Measurements from ENCODE around the gene RNF38. TPM values are rescaled to one million over a fixed set of nuclear protein-coding genes. Genes with fewer than 3 reads are reported as not detected.

Gene RNF38
- polyA plus RNA-seq, 3 donors, result 11.3 to 33.2 (median 13.6) TPM

GRCh38 chr9:36437790-36438189, 37.7 kb upstream of the RNF38 start:
- Mint-ChIP-seq H3K36me3 (peaks cover 4 to 7% of the 10 kb centered on the region in 2 donors), H3K27me3 (ENCODE audit: low read depth in 3 of 3) (no peaks in the 10 kb centered on the region), H3K4me1 (peaks cover 8% of the 10 kb centered on the region), H3K4me3 (no peak overlapping the region), H3K9me3 (no peaks in the 10 kb centered on the region), H3K27ac (no peak overlapping the region)
- no peak overlapping the region for H3K9ac ChIP-seq (ENCODE audit: insufficient read depth, low read length, poor library complexity, severe bottlenecking)
- TF ChIP-seq CTCF (IDR thresholded peaks at IDR 0.05), result no peak
- WGBS (ENCODE audit: insufficient coverage), result 46% methylated on average over 2 of the region's 3 CpGs
- no peaks in the 10 kb centered on the region for H3K9me3 ChIP-seq (replicated peaks in 1 of 2; ENCODE audit: control insufficient read depth in 1 of 2, insufficient read depth in 1 of 2, low read length in 2 of 2)
- no peak overlapping the region for H3K4me3 ChIP-seq (replicated peaks in 1 of 3; ENCODE audit: low read depth in 2 of 3, low read length in 3 of 3)
- peak overlapping the region in 1 of 2 donors; percentile 27 for H3K27ac ChIP-seq (ENCODE audit: low read depth in 1 of 2, low read length in 2 of 2)
- no peak overlapping the region for H3K4me2 ChIP-seq (replicated peaks; ENCODE audit: extremely low read depth, low read length, poor library complexity, severe bottlenecking)
- no peak overlapping the region for H2AFZ ChIP-seq (ENCODE audit: insufficient read depth, low read depth, low read length, poor library complexity, severe bottlenecking)
- H3K79me2 ChIP-seq (ENCODE audit: insufficient read depth, low read length), result peaks cover 47% of the 10 kb centered on the region
- H3K27me3 ChIP-seq (ENCODE audit: control insufficient read depth in 2 of 2, insufficient read depth in 2 of 2, low read length in 2 of 2), result no peaks in the 10 kb centered on the region
- no peak for DNase-seq
- H3K36me3 ChIP-seq (replicated peaks in 1 of 2; ENCODE audit: control insufficient read depth in 1 of 2, insufficient read depth in 2 of 2, low read length in 2 of 2), result no peaks in the 10 kb centered on the region
- H3K4me1 ChIP-seq (ENCODE audit: control insufficient read depth in 1 of 2, insufficient read depth in 2 of 2, low read length in 2 of 2), result no peaks in the 10 kb centered on the region
- intact Hi-C loops (cut with micrococcal nuclease), result no loop called here
- peaks cover 92% of the 10 kb centered on the region for H4K20me1 ChIP-seq (ENCODE audit: insufficient read depth, low read length)

GRCh38 chr9:36436909-36437308, 36.8 kb upstream of the RNF38 start:
- Mint-ChIP-seq H3K27me3 (ENCODE audit: low read depth in 3 of 3) (no peaks in the 10 kb centered on the region), H3K4me3 (no peak overlapping the region), H3K36me3 (peaks cover 4 to 7% of the 10 kb centered on the region in 2 donors), H3K4me1 (peaks cover 5% of the 10 kb centered on the region), H3K27ac (peak overlapping the region in 3 of 7 donors; percentile 42 to 58 (median 57)), H3K9me3 (no peaks in the 10 kb centered on the region)
- intact Hi-C loops (cut with micrococcal nuclease), result no loop called here
- H3K4me1 ChIP-seq (ENCODE audit: control insufficient read depth in 1 of 2, insufficient read depth in 2 of 2, low read length in 2 of 2), result no peaks in the 10 kb centered on the region
- H3K4me3 ChIP-seq (replicated peaks in 1 of 3; ENCODE audit: low read depth in 2 of 3, low read length in 3 of 3), result no peak overlapping the region
- no peaks in the 10 kb centered on the region for H3K36me3 ChIP-seq (replicated peaks in 1 of 2; ENCODE audit: control insufficient read depth in 1 of 2, insufficient read depth in 2 of 2, low read length in 2 of 2)
- no peaks in the 10 kb centered on the region for H3K27me3 ChIP-seq (ENCODE audit: control insufficient read depth in 2 of 2, insufficient read depth in 2 of 2, low read length in 2 of 2)
- H2AFZ ChIP-seq (ENCODE audit: insufficient read depth, low read depth, low read length, poor library complexity, severe bottlenecking), result no peak overlapping the region
- H3K4me2 ChIP-seq (replicated peaks; ENCODE audit: extremely low read depth, low read length, poor library complexity, severe bottlenecking), result no peak overlapping the region
- H3K9me3 ChIP-seq (replicated peaks in 1 of 2; ENCODE audit: control insufficient read depth in 1 of 2, insufficient read depth in 1 of 2, low read length in 2 of 2), result no peaks in the 10 kb centered on the region
- WGBS (ENCODE audit: insufficient coverage), result 100% methylated on average over 1 of the region's 2 CpGs
- DNase-seq, result no peak
- H3K9ac ChIP-seq (ENCODE audit: insufficient read depth, low read length, poor library complexity, severe bottlenecking), result no peak overlapping the region
- peaks cover 47% of the 10 kb centered on the region for H3K79me2 ChIP-seq (ENCODE audit: insufficient read depth, low read length)
- H4K20me1 ChIP-seq (ENCODE audit: insufficient read depth, low read length), result peaks cover 90% of the 10 kb centered on the region
- H3K27ac ChIP-seq (ENCODE audit: low read depth in 1 of 2, low read length in 2 of 2), result no peak overlapping the region
- no peak for TF ChIP-seq CTCF (IDR thresholded peaks at IDR 0.05)

Data from CD14-positive monocyte (primary cell).